ENCODE data around the gene PDLIM1.
A peak's percentile ranks its signal among the peaks of the same experiment; 100 is the strongest.

The PDLIM1 gene

GRCh38 chr10:95315509-95315908, 24.7 kb upstream of the PDLIM1 start:
- no peak for DNase-seq (ENCODE audit: low spot score)
- H3K27ac ChIP-seq = peak overlapping the region in 1 of 2 donors; percentile 2
- no peak overlapping the region for H3K4me3 ChIP-seq
- no peak for TF ChIP-seq CTCF (IDR thresholded peaks at IDR 0.05)

DNA sequence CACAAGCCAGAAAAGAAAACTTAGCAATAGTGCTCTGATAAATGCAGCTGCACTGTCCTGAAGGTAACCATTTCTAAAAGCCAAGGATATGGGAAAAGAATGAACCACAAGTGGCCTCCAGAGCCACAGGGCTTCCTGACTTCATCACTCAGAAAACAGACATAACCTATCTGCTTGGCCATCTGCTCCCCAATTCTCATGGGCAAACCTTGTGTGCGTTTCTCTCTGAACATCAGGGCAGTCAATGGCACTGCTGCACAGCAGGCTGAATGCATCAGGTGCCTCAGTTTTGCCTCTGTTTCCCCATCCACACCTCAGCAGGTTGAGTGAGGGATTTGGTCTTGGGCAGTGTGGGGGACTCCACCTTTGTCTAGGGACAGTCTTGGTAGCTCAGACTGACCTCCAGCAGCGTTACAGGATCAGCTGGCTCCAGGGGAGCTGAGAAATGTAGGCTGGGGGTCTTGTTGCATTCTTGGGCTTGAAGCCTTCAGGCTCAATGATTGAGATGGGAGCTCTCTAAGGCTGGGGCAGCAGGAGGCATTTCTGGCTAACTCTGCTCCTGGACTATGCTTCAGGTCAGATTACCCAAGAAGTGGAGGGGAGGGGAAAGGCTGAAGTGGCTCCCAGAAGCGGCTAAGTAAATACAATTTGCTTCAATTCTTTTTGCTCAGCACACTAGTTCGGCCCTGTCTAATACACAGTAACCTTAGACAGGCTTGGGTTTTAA, 23.6 kb upstream of the PDLIM1 start:
- no peak for TF ChIP-seq CTCF (IDR thresholded peaks at IDR 0.05)
- H3K4me3 ChIP-seq = no peak overlapping the region
- peak overlapping the region in 1 of 2 donors; percentile 24 for H3K27ac ChIP-seq

DNA sequence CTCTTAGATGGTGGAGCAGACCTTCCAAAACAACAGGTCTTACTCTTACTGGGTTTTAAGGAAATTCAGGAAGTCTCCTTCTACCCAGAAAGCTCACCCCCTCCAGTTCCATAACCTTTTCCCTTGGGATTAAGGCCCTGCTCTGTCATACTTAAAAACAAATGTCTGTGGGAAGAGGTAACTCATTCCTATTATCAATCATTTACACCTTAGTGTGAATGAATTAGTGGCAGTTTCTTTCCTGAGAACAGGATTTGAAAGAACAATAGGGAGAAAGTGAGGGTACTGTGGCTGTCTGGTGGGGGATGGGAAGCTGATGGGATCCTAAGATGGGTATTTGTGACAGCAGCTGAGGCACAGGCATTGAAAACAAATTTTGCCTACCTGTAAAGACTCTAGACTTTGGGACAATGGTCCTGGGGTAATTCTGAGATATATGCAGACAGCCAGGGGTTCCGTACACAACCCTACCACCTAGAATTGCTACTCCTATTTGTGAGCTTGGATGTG, 22.2 kb upstream of the PDLIM1 start:
- H3K27ac ChIP-seq = peak overlapping the region in 1 of 2 donors; percentile 37
- TF ChIP-seq CTCF (IDR thresholded peaks at IDR 0.05) = no peak
- no peak for DNase-seq (ENCODE audit: low spot score)
- H3K4me3 ChIP-seq = no peak overlapping the region

More for the DNA sequence above, 23.6 kb upstream of the PDLIM1 start:
- DNase-seq (ENCODE audit: low spot score) = no peak

DNA sequence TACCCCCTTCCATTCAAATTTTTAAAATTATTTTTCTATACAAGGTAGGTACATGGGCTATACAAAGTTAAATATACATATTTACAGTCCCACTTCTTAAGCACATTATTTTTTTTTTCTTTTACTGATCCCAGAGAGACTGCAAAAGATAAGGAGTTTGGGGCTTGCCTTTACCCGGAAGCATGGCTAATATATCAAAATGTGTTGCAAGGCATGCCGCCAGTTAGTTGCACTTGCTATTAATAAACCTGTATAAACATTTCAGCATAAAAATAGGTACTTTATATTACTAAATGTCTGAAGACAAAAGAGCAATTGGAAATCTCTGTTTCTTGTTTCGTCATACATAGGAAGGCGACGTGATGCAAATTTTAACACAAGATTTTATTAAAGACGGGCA, 21.5 kb upstream of the PDLIM1 start:
- TF ChIP-seq CTCF (IDR thresholded peaks at IDR 0.05) = no peak
- no peak overlapping the region for H3K4me3 ChIP-seq
- no peak for DNase-seq (ENCODE audit: low spot score)
- H3K27ac ChIP-seq = no peak overlapping the region

GRCh38 chr10:95309958-95310357, 19.2 kb upstream of the PDLIM1 start:
- Histone ChIP-seq H3K4me3 (no peak overlapping the region), H3K27ac (peak overlapping the region in 1 of 2 donors; percentile 70)
- no peak for TF ChIP-seq CTCF (IDR thresholded peaks at IDR 0.05)
- DNase-seq (ENCODE audit: low spot score) = no peak

DNA sequence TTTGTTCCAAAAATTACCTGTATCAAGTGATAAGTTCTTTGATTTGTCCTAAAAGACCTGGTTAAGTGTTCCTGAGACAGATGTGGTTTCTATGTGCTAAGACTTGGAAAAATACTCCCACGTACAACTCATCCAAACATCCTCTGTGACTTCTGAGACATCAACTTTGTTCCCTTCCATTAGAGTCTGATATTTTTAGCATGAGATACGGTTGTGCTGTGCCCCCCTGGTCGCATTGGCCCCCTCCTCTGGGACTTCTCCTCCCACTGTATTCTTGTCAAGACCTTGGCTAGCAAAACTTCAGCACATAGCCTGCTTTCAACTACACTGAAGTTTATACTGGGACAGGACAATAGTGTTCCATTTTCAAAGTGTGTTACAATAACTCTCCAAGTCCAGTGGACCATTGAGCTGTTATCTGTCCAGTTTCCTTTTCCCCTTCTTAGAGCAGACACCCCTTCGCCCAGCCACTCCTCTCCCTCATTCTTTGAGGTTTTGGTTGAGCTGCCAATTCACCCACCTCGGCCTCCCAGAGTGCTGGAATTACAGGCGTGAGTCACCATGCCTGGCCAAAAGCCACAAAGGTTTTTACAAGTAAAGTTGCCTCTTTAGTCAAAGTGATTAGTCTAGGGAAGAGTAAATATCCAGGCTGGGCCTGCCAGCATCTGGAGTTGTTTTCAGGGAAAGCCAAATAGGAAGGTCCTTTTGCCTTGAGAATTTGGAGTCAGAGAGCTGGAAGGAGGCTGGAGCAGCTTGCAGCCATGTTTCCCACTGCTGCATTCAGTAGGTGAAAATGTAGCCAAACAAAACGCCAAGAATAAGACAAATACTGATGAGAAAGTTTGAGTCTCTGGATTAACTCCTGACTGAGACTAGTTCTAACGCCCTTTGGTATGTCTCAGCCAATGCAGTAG, 17.8 kb upstream of the PDLIM1 start:
- no peak for TF ChIP-seq CTCF (IDR thresholded peaks at IDR 0.05)
- Histone ChIP-seq H3K4me3 (no peak overlapping the region), H3K27ac (peak overlapping the region in 1 of 2 donors; percentile 70)
- DNase-seq (ENCODE audit: low spot score) = peak; percentile 90
